ENCODE results near the gene STON2.

The STON2 gene

GRCh38 chr14:81344481-81345160 lies 55.5 kb downstream of the STON2 start:
- no peaks in the 10 kb centered on the region for H3K9me3 Mint-ChIP-seq

GRCh38 chr14:81343701-81344100 lies 56.4 kb downstream of the STON2 start:
- DNase-seq (ENCODE audit: low spot score in 2 of 2) (no peak), ATAC-seq (ENCODE audit: low read depth) (no peak)
- Mint-ChIP-seq H3K4me1 (no peaks in the 10 kb centered on the region), H3K27ac (no peak overlapping the region), H3K9me3 (no peaks in the 10 kb centered on the region), H3K27me3 (peaks cover 15% of the 10 kb centered on the region), H3K36me3 (no peaks in the 10 kb centered on the region), H3K4me3 (no peak overlapping the region)

More at GRCh38 chr14:81344481-81345160, 55.5 kb downstream of the STON2 start:
- Mint-ChIP-seq H3K27me3 (peaks cover 13% of the 10 kb centered on the region), H3K36me3 (no peaks in the 10 kb centered on the region), H3K4me1 (no peaks in the 10 kb centered on the region), H3K4me3 (no peak overlapping the region), H3K27ac (no peak overlapping the region)
- DNase-seq (ENCODE audit: low spot score in 2 of 2) (no peak), ATAC-seq (ENCODE audit: low read depth) (no peak)

GRCh38 chr14:81342850-81343580 lies 57.1 kb downstream of the STON2 start:
- Mint-ChIP-seq H3K9me3 (no peaks in the 10 kb centered on the region), H3K4me3 (no peak overlapping the region), H3K27ac (no peak overlapping the region), H3K4me1 (no peaks in the 10 kb centered on the region), H3K36me3 (no peaks in the 10 kb centered on the region), H3K27me3 (peaks cover 17% of the 10 kb centered on the region)
- no peak for DNase-seq (ENCODE audit: low spot score in 2 of 2)
- no peak for ATAC-seq (ENCODE audit: low read depth)

GRCh38 chr14:81341781-81342180 lies 58.3 kb downstream of the STON2 start:
- Mint-ChIP-seq H3K4me3 (no peak overlapping the region), H3K4me1 (no peaks in the 10 kb centered on the region), H3K36me3 (no peaks in the 10 kb centered on the region), H3K27ac (no peak overlapping the region), H3K9me3 (no peaks in the 10 kb centered on the region), H3K27me3 (peaks cover 20% of the 10 kb centered on the region)
- ATAC-seq (ENCODE audit: low read depth) (no peak), DNase-seq (ENCODE audit: low spot score in 2 of 2) (no peak)

- ATAC-seq (ENCODE audit: low read depth), result no peak
- no peaks in the 10 kb centered on the region for H3K9me3 Mint-ChIP-seq
- no peaks in the 10 kb centered on the region for H3K36me3 Mint-ChIP-seq
- H3K4me3 Mint-ChIP-seq, result no peak overlapping the region
- no peak for DNase-seq (ENCODE audit: low spot score in 2 of 2)
- H3K27me3 Mint-ChIP-seq, result peaks cover 23% of the 10 kb centered on the region
- no peak overlapping the region for H3K27ac Mint-ChIP-seq
- no peaks in the 10 kb centered on the region for H3K4me1 Mint-ChIP-seq
These were observed 58.8 kb downstream of the STON2 start for GRCh38 chr14:81341370-81341769.

GRCh38 chr14:81340201-81340600 lies 59.9 kb downstream of the STON2 start:
- ATAC-seq (ENCODE audit: low read depth), result no peak
- H3K4me1 Mint-ChIP-seq, result no peaks in the 10 kb centered on the region
- peaks cover 24% of the 10 kb centered on the region for H3K27me3 Mint-ChIP-seq
- H3K4me3 Mint-ChIP-seq, result no peak overlapping the region
- no peak overlapping the region for H3K27ac Mint-ChIP-seq
- H3K36me3 Mint-ChIP-seq, result no peaks in the 10 kb centered on the region
- no peaks in the 10 kb centered on the region for H3K9me3 Mint-ChIP-seq
- no peak for DNase-seq (ENCODE audit: low spot score in 2 of 2)

- H3K9me3 Mint-ChIP-seq, result no peaks in the 10 kb centered on the region
- peaks cover 19% of the 10 kb centered on the region for H3K27me3 Mint-ChIP-seq
- DNase-seq (ENCODE audit: low spot score in 2 of 2) (no peak), ATAC-seq (ENCODE audit: low read depth) (no peak)
- no peaks in the 10 kb centered on the region for H3K4me1 Mint-ChIP-seq
- H3K36me3 Mint-ChIP-seq, result no peaks in the 10 kb centered on the region
- H3K4me3 Mint-ChIP-seq, result no peak overlapping the region
- H3K27ac Mint-ChIP-seq, result no peak overlapping the region
These were observed 63.1 kb downstream of the STON2 start for GRCh38 chr14:81337073-81337472.

- ATAC-seq (ENCODE audit: low read depth) (no peak), DNase-seq (ENCODE audit: low spot score in 2 of 2) (no peak)
- Mint-ChIP-seq H3K4me1 (no peaks in the 10 kb centered on the region), H3K4me3 (no peak overlapping the region), H3K27me3 (peaks cover 19% of the 10 kb centered on the region), H3K36me3 (no peaks in the 10 kb centered on the region), H3K27ac (no peak overlapping the region), H3K9me3 (no peaks in the 10 kb centered on the region)
These were observed 64.1 kb downstream of the STON2 start for GRCh38 chr14:81336009-81336408.

GRCh38 chr14:81332725-81333124 lies 67.4 kb downstream of the STON2 start:
- H3K9me3 Mint-ChIP-seq, result no peaks in the 10 kb centered on the region
- peaks cover 16% of the 10 kb centered on the region for H3K27me3 Mint-ChIP-seq
- H3K27ac Mint-ChIP-seq, result no peak overlapping the region
- H3K4me1 Mint-ChIP-seq, result no peaks in the 10 kb centered on the region
- no peaks in the 10 kb centered on the region for H3K36me3 Mint-ChIP-seq
- no peak overlapping the region for H3K4me3 Mint-ChIP-seq
- no peak for ATAC-seq (ENCODE audit: low read depth)
- no peak for DNase-seq (ENCODE audit: low spot score in 2 of 2)

GRCh38 chr14:81331229-81332021 lies 68.7 kb downstream of the STON2 start:
- H3K27me3 Mint-ChIP-seq, result peaks cover 10% of the 10 kb centered on the region
- no peak overlapping the region for H3K27ac Mint-ChIP-seq
- ATAC-seq (ENCODE audit: low read depth), result no peak
- no peaks in the 10 kb centered on the region for H3K9me3 Mint-ChIP-seq
- H3K4me3 Mint-ChIP-seq, result no peak overlapping the region
- no peaks in the 10 kb centered on the region for H3K36me3 Mint-ChIP-seq
- H3K4me1 Mint-ChIP-seq, result no peaks in the 10 kb centered on the region
- no peak for DNase-seq (ENCODE audit: low spot score in 2 of 2)

- no peaks in the 10 kb centered on the region for H3K4me1 Mint-ChIP-seq
- H3K9me3 Mint-ChIP-seq, result no peaks in the 10 kb centered on the region
- ATAC-seq (ENCODE audit: low read depth) (no peak), DNase-seq (ENCODE audit: low spot score in 2 of 2) (no peak)
- no peaks in the 10 kb centered on the region for H3K36me3 Mint-ChIP-seq
- no peak overlapping the region for H3K4me3 Mint-ChIP-seq
- no peak overlapping the region for H3K27ac Mint-ChIP-seq
- peaks cover 9% of the 10 kb centered on the region for H3K27me3 Mint-ChIP-seq
These were observed 69.5 kb downstream of the STON2 start for GRCh38 chr14:81330619-81331122.

- Mint-ChIP-seq H3K27me3 (peaks cover 10% of the 10 kb centered on the region), H3K4me3 (no peak overlapping the region), H3K36me3 (no peaks in the 10 kb centered on the region), H3K4me1 (no peaks in the 10 kb centered on the region), H3K9me3 (no peaks in the 10 kb centered on the region), H3K27ac (no peak overlapping the region)
- ATAC-seq (ENCODE audit: low read depth) (no peak), DNase-seq (ENCODE audit: low spot score in 2 of 2) (no peak)
These were observed 70.3 kb downstream of the STON2 start for GRCh38 chr14:81329640-81330381.

- no peak overlapping the region for H3K4me3 Mint-ChIP-seq
- no peaks in the 10 kb centered on the region for H3K9me3 Mint-ChIP-seq
- H3K27me3 Mint-ChIP-seq, result peaks cover 11% of the 10 kb centered on the region
- no peaks in the 10 kb centered on the region for H3K4me1 Mint-ChIP-seq
- no peak for DNase-seq (ENCODE audit: low spot score in 2 of 2)
- no peak overlapping the region for H3K27ac Mint-ChIP-seq
- no peak for ATAC-seq (ENCODE audit: low read depth)
- no peaks in the 10 kb centered on the region for H3K36me3 Mint-ChIP-seq
These were observed 73.7 kb downstream of the STON2 start for GRCh38 chr14:81326451-81326850.

Measured in memory B cell (primary cell).